HepG2 (cell line): Measurements from ENCODE around the gene CUL5.
"Not testable (repeated sequence)": the region's sequence is repeated elsewhere in the genome, so short reads cannot be mapped to it uniquely, and the experiment has no call there.

Source experiments
- PREB ChIP-seq: sonication (generic); formaldehyde crosslinking; IDR thresholded peaks from 2 replicates; pipeline ENCODE4 v1.4.0; 2020; ENCODE audit warnings: missing genetic modification reagents
- ZBTB20 ChIP-seq: sonication (generic); formaldehyde crosslinking; IDR thresholded peaks from 2 replicates; pipeline ENCODE4 v1.8.1; 2023; ENCODE audit warnings: missing genetic modification reagents, low read depth, mild to moderate bottlenecking, borderline replicate concordance

- TF ChIP-seq ZBTB20, PREB (CRISPR knock-in tag): not testable (repeated sequence)
Measured at GRCh38 chr11:108132993-108133538, 124.4 kb downstream of the CUL5 start.
